GM19025 (cell line): Measurements from ENCODE around the gene PXDN.
"Not testable (repeated sequence)": the region's sequence is repeated elsewhere in the genome, so short reads cannot be mapped to it uniquely, and the experiment has no call there.

ENCODE experiments used
- ATAC-seq: cut with Tn5 transposase; IDR thresholded peaks from one replicate; pipeline ENCODE4 v1.9.1; 2021; ENCODE audit warnings: mild to moderate bottlenecking, low read depth, moderate library complexity; ENCODE audit not compliant: unreplicated experiment

PXDN gene

GRCh38 chr2:1727101-1727771 is 17.1 kb downstream of the PXDN start:
- no peak for ATAC-seq

GRCh38 chr2:1726558-1726957 is 17.8 kb downstream of the PXDN start:
- ATAC-seq: no peak

- not testable (repeated sequence) for ATAC-seq
Observed at GRCh38 chr2:1724351-1724750, 20.0 kb downstream of the PXDN start.

- no peak for ATAC-seq
Observed at GRCh38 chr2:1723397-1724042, 20.8 kb downstream of the PXDN start.

- no peak for ATAC-seq
Observed at GRCh38 chr2:1722692-1723091, 21.6 kb downstream of the PXDN start.

GRCh38 chr2:1721706-1722646 is 22.3 kb downstream of the PXDN start:
- no peak for ATAC-seq

- ATAC-seq: no peak
Observed at GRCh38 chr2:1718339-1719220, 25.7 kb downstream of the PXDN start.

- no peak for ATAC-seq
Observed at GRCh38 chr2:1717113-1717512, 27.2 kb downstream of the PXDN start.

GRCh38 chr2:1716441-1716840 is 27.9 kb downstream of the PXDN start:
- ATAC-seq: no peak

GRCh38 chr2:1716014-1716305 is 28.4 kb downstream of the PXDN start:
- not testable (repeated sequence) for ATAC-seq

- no peak for ATAC-seq
Observed at GRCh38 chr2:1715184-1716013, 28.9 kb downstream of the PXDN start.

- ATAC-seq: no peak
Observed at GRCh38 chr2:1714291-1715064, 29.8 kb downstream of the PXDN start.

GRCh38 chr2:1713839-1714236 is 30.5 kb downstream of the PXDN start:
- no peak for ATAC-seq

GRCh38 chr2:1713142-1713838 is 31.0 kb downstream of the PXDN start:
- ATAC-seq: no peak

- no peak for ATAC-seq
Observed at GRCh38 chr2:1709946-1710560, 34.3 kb downstream of the PXDN start.

GRCh38 chr2:1709335-1709605 is 35.0 kb downstream of the PXDN start:
- no peak for ATAC-seq

GRCh38 chr2:1708476-1709334 is 35.6 kb downstream of the PXDN start:
- ATAC-seq: no peak
